ENCODE results near the gene DAB2IP. TPM values are rescaled to one million over a fixed set of nuclear protein-coding genes. Genes with fewer than 3 reads are reported as not detected.

The DAB2IP gene
- polyA plus RNA-seq, 1 donor from 2014 or later = 17.3 TPM

GRCh38 chr9:121604242-121604641, 47.2 kb upstream of the DAB2IP start:
- Histone ChIP-seq H3K4me3 (ENCODE audit: low read length) (no peak overlapping the region), H3K27me3 (ENCODE audit: insufficient read depth, low read depth, low read length) (peaks cover 18% of the 10 kb centered on the region), H3K9me2 (ENCODE audit: insufficient read depth, low read length) (no peaks in the 10 kb centered on the region), H2AFZ (ENCODE audit: low read depth, low read length) (no peak overlapping the region), H3K9ac (ENCODE audit: low read length) (no peak overlapping the region), H3K36me3 (ENCODE audit: insufficient read depth, low read length) (no peaks in the 10 kb centered on the region), H4K20me1 (ENCODE audit: insufficient read depth) (no peaks in the 10 kb centered on the region), H3K27ac (ENCODE audit: low read length) (no peak overlapping the region), H3F3A (ENCODE audit: insufficient read depth, low read length, poor library complexity, severe bottlenecking) (no peaks in the 10 kb centered on the region), H3K79me2 (replicated peaks; ENCODE audit: insufficient read depth, low read length) (no peaks in the 10 kb centered on the region), H3K9me3 (ENCODE audit: low read length) (no peaks in the 10 kb centered on the region), H3K4me2 (ENCODE audit: low read length) (no peak overlapping the region)
- TF ChIP-seq EP300 (conservative IDR thresholded peaks at IDR 0.05; ENCODE audit: poor library complexity, severe bottlenecking) (no peak), EZH2 (IDR thresholded peaks at IDR 0.05; ENCODE audit: borderline replicate concordance, insufficient read depth, low read length, poor library complexity, severe bottlenecking) (no peak), MXI1 (conservative IDR thresholded peaks at IDR 0.05; ENCODE audit: poor library complexity, severe bottlenecking) (no peak), POLR2AphosphoS5 (IDR thresholded peaks at IDR 0.05) (no peak), SMC3 (conservative IDR thresholded peaks at IDR 0.05; ENCODE audit: poor library complexity) (no peak), RAD21 (conservative IDR thresholded peaks at IDR 0.05) (no peak), REST (IDR thresholded peaks at IDR 0.05; ENCODE audit: borderline replicate concordance) (no peak), TAF1 (IDR thresholded peaks at IDR 0.05; ENCODE audit: low read depth) (no peak), CTCF (IDR thresholded peaks at IDR 0.05; ENCODE audit: poor library complexity, severe bottlenecking) (no peak)

GRCh38 chr9:121604654-121605053, 46.8 kb upstream of the DAB2IP start:
- TF ChIP-seq POLR2AphosphoS5 (IDR thresholded peaks at IDR 0.05) = no peak
- no peak for TF ChIP-seq SMC3 (conservative IDR thresholded peaks at IDR 0.05; ENCODE audit: poor library complexity)
- no peak for TF ChIP-seq CTCF (IDR thresholded peaks at IDR 0.05; ENCODE audit: poor library complexity, severe bottlenecking)
- TF ChIP-seq REST (IDR thresholded peaks at IDR 0.05; ENCODE audit: borderline replicate concordance) = no peak
- no peak for TF ChIP-seq EZH2 (IDR thresholded peaks at IDR 0.05; ENCODE audit: borderline replicate concordance, insufficient read depth, low read length, poor library complexity, severe bottlenecking)
- Histone ChIP-seq H3F3A (ENCODE audit: insufficient read depth, low read length, poor library complexity, severe bottlenecking) (no peaks in the 10 kb centered on the region), H3K9ac (ENCODE audit: low read length) (no peak overlapping the region), H2AFZ (ENCODE audit: low read depth, low read length) (no peak overlapping the region), H3K27me3 (ENCODE audit: insufficient read depth, low read depth, low read length) (peaks cover 15% of the 10 kb centered on the region), H3K36me3 (ENCODE audit: insufficient read depth, low read length) (no peaks in the 10 kb centered on the region), H3K79me2 (replicated peaks; ENCODE audit: insufficient read depth, low read length) (no peaks in the 10 kb centered on the region), H3K27ac (ENCODE audit: low read length) (no peak overlapping the region), H3K4me2 (ENCODE audit: low read length) (no peak overlapping the region), H3K4me3 (ENCODE audit: low read length) (no peak overlapping the region), H3K9me3 (ENCODE audit: low read length) (no peaks in the 10 kb centered on the region), H3K9me2 (ENCODE audit: insufficient read depth, low read length) (no peaks in the 10 kb centered on the region), H4K20me1 (ENCODE audit: insufficient read depth) (no peaks in the 10 kb centered on the region)

Data from neural cell (in vitro differentiated cells).